Mesothelial cell of epicardium (in vitro differentiated cells): ENCODE measurements around the gene CSTA. TPM values are rescaled to one million over a fixed set of nuclear protein-coding genes. Genes with fewer than 3 reads are reported as not detected.

Experiments
- DNase-seq, 2 experiments: peaks; one replicate each; pipeline ENCODE4 v3.0.0; 2021; ENCODE audit warnings: low spot score in 2 of 2; ENCODE audit not compliant: unreplicated experiment in 2 of 2
- H3K27ac Mint-ChIP-seq: 2 replicates; pipeline ENCODE4 v1.8.0; 2021; ENCODE audit warnings: mixed read lengths
- H3K27me3 Mint-ChIP-seq: 2 replicates; pipeline ENCODE4 v1.8.0; 2021; ENCODE audit warnings: low read depth, mixed read lengths
- H3K36me3 Mint-ChIP-seq: 2 replicates; pipeline ENCODE4 v1.8.0; 2021; ENCODE audit warnings: mixed read lengths
- H3K4me1 Mint-ChIP-seq: 2 replicates; pipeline ENCODE4 v1.8.0; 2021; ENCODE audit warnings: mixed read lengths
- H3K4me3 Mint-ChIP-seq: 2 replicates; pipeline ENCODE4 v1.8.0; 2021; ENCODE audit warnings: mild to moderate bottlenecking, moderate library complexity, mixed read lengths
- H3K9me3 Mint-ChIP-seq: 2 replicates; pipeline ENCODE4 v1.8.0; 2021; ENCODE audit warnings: mixed read lengths
- CTCF ChIP-seq: fragments of 200-600 bp; sonication (generic); IDR thresholded peaks from one replicate; pipeline ENCODE4 v1.5.0; 2021; ENCODE audit warnings: antibody characterized with exemption; ENCODE audit not compliant: unreplicated experiment
- total RNA-seq: library from RNA; stranded (reverse); gene quantifications from 3 replicates; pipeline ENCODE4 v1.2.1, GENCODE V29; 2021

The CSTA gene, protein sequence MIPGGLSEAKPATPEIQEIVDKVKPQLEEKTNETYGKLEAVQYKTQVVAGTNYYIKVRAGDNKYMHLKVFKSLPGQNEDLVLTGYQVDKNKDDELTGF
- not detected in 3 replicates for total RNA-seq

- H3K4me3 Mint-ChIP-seq: no peak within 1 kb of the TSS
- no peaks in the 10 kb centered on the region for H3K36me3 Mint-ChIP-seq
- TF ChIP-seq CTCF: no peak
- no peaks in the 10 kb centered on the region for H3K4me1 Mint-ChIP-seq
- H3K9me3 Mint-ChIP-seq: peaks cover 6% of the 10 kb centered on the region
- no peaks in the 10 kb centered on the region for H3K27me3 Mint-ChIP-seq
- no peak within 1 kb of the TSS for H3K27ac Mint-ChIP-seq
- no peak for DNase-seq
These were observed at the start of gene CSTA for GRCh38 chr3:122324871-122325323. Gene CSTA, plus strand, starts transcription at chr3:122325248. Its CDS starts 45 bp downstream, at chr3:122325293.

- no peak for TF ChIP-seq CTCF
- H3K4me1 Mint-ChIP-seq: no peaks in the 10 kb centered on the region
- H3K9me3 Mint-ChIP-seq: no peaks in the 10 kb centered on the region
- H3K4me3 Mint-ChIP-seq: no peak overlapping the region
- DNase-seq: no peak
- H3K27ac Mint-ChIP-seq: no peak overlapping the region
- no peaks in the 10 kb centered on the region for H3K36me3 Mint-ChIP-seq
- H3K27me3 Mint-ChIP-seq: peaks cover 66% of the 10 kb centered on the region
These were observed 43.2 kb upstream of the CSTA start for GRCh38 chr3:122281891-122282290.

- H3K27me3 Mint-ChIP-seq: peaks cover 61% of the 10 kb centered on the region
- H3K27ac Mint-ChIP-seq: no peak overlapping the region
- no peak overlapping the region for H3K4me3 Mint-ChIP-seq
- H3K4me1 Mint-ChIP-seq: no peaks in the 10 kb centered on the region
- no peak for TF ChIP-seq CTCF
- DNase-seq: no peak
- H3K36me3 Mint-ChIP-seq: no peaks in the 10 kb centered on the region
- no peaks in the 10 kb centered on the region for H3K9me3 Mint-ChIP-seq
These were observed 41.1 kb upstream of the CSTA start for GRCh38 chr3:122283796-122284445.

DNA sequence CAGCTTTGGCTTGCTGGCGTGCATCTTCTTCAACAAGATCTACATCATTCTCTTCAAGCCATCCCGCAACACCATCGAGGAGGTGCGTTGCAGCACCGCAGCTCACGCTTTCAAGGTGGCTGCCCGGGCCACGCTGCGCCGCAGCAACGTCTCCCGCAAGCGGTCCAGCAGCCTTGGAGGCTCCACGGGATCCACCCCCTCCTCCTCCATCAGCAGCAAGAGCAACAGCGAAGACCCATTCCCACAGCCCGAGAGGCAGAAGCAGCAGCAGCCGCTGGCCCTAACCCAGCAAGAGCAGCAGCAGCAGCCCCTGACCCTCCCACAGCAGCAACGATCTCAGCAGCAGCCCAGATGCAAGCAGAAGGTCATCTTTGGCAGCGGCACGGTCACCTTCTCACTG lies 40.6 kb upstream of the CSTA start:
- H3K4me1 Mint-ChIP-seq: no peaks in the 10 kb centered on the region
- DNase-seq: no peak
- H3K36me3 Mint-ChIP-seq: no peaks in the 10 kb centered on the region
- no peak overlapping the region for H3K27ac Mint-ChIP-seq
- no peaks in the 10 kb centered on the region for H3K9me3 Mint-ChIP-seq
- H3K4me3 Mint-ChIP-seq: no peak overlapping the region
- H3K27me3 Mint-ChIP-seq: peaks cover 64% of the 10 kb centered on the region
- no peak for TF ChIP-seq CTCF

GRCh38 chr3:122294359-122294758 lies 30.7 kb upstream of the CSTA start:
- Mint-ChIP-seq H3K9me3 (no peaks in the 10 kb centered on the region), H3K27me3 (peaks cover 2% of the 10 kb centered on the region), H3K27ac (no peak overlapping the region), H3K4me3 (no peak overlapping the region), H3K36me3 (no peaks in the 10 kb centered on the region), H3K4me1 (peaks cover 2% of the 10 kb centered on the region)
- TF ChIP-seq CTCF: no peak
- no peak for DNase-seq
